ENCODE results near the gene VSTM2A.

DNA sequence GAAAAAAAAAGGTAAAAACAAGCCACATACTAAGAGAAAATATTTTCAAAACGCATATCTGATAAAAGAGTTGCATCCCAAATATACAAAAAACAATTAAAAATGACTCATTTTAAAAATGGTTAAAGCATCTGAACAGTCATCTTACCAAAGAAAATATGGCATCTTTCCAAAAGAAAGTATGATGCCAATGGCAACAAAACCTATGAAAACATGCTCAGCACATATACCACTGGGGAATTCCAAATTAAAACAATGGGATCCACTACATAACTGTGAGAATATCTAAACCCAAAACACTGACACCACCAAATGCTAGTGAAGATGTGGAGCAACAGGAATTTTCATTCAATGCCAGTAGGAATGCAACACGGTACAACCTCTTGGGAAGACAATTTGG is 39.3 kb downstream of the VSTM2A start:
- no peak for TF ChIP-seq POLR2A (IDR thresholded peaks at IDR 0.05)
- no peak for TF ChIP-seq EP300 (IDR thresholded peaks at IDR 0.05; ENCODE audit: low read depth)

All from transverse colon (tissue), 1 donor.